Stimulated activated CD8-positive, alpha-beta memory T cell treated with anti-CD3 and anti-CD28 coated beads, Interleukin-2, amount 100 ng/mL, for 48 hours (primary cell): ENCODE measurements around the gene DBH.

Source experiments
- DNase-seq, 2 donors: peaks; one replicate each; pipeline ENCODE4 v3.0.0-alpha.2; 2020; ENCODE audit warnings: low read depth in 2 of 2

The DBH gene

GRCh38 chr9:133683586-133684120 is 47.5 kb downstream of the DBH start:
- peak in 1 of 2 donors; percentile 48 for DNase-seq

DNA sequence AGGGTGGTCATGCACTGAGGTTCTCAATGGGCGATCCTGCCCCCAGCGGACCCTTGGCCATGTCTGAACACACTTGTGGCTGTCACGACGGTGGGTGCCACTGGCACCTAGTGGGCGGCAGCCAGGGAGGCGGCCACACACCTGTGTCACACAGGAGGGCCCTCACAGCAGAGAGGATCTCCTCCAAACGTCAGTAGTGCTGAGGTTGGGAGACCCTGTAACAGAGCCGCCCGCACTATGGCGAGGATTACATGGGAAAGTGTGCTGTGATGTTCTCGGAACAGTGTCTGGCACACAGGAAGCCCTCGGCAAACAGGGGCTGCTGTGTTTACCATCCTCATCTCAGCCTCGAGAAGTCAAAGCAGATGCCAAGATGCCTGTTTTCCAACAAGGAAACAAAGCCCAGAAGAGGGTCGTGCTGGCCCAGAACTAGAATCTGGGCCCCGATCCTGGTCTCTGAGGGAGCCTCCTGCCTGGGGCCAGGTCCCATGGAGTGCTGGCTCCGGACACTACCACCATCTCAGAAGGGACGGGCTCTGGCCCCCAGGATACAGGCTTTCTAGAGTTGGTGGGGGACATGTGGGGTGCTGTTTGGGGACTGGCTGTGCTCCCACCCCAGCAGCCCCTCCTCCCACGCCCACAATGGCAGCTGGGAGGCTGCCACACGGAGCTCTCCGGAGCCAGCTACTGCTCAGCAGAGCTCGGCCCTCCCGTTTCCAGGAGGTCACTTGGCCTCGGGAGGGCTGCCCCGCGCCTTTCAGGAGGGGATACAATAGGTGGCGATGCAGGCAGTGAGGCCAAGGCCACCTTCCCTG is 48.2 kb downstream of the DBH start:
- no peak for DNase-seq

DNA sequence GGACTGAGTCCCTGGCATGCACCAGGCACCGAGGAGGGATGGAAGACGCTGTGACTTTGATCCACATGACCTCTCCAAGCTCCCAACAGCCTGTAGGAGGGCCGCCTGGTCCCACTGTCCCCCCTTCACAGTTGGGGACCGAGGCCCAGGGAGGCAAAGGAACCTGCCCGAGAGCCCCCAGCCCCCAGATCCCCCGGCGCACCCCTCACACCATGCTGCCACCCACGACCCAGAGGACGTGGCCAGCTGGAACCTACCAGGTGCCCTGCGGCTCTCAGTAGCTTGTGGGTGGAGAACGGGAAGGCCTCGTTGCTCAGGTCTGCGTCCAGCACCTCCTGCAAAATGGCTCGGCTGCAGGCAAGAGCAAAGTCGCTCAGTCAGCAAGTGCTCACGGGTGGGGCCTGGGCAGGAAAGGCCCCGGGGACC is 48.8 kb downstream of the DBH start:
- no peak for DNase-seq

- DNase-seq: no peak
Measured at GRCh38 chr9:133685653-133686609, 49.8 kb downstream of the DBH start.

DNA sequence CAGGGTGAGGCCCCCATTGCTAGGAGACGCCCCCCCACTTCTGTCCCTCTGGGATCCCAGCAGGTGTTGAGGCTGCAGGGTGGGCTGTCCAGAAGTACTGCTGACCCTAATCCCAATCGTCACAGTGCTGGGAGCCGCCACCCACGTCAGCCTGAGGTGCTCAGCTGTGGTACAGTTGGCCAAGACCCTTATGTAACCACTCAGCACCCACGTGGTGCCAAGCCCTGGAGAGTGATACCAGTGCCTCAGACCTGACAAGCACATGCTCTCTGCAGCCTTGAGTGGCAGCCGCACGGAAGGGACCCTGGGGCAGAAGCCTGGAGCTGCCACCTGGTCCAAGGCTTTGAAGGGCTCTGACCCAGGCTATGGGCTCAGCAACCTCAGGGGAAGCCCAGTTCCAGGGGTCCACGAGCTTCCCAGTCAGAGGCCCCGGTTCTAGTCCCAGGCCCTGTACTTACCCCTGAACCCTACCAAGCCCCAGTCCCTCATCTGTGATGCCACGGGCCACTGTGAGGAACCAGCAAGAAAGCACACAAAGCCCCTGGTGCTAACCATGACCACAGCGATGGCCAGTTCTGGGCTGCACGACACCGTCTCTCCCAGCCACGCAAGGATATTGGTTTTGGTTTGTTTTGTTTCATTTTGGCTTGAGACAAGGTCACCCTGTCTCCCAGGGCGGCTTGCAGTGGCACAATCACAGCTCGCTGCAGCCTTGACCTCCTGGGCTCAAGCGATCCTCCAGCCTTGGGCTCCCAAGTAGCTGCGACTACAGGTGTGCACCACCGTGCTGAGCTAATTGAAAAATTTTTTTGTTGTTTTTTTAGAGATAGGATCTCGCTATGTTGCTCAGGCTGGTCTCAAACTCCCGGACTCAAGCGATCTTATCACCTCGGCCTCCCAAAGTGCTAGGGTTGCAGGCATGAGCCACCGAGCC is 50.7 kb downstream of the DBH start:
- DNase-seq: no peak

DNA sequence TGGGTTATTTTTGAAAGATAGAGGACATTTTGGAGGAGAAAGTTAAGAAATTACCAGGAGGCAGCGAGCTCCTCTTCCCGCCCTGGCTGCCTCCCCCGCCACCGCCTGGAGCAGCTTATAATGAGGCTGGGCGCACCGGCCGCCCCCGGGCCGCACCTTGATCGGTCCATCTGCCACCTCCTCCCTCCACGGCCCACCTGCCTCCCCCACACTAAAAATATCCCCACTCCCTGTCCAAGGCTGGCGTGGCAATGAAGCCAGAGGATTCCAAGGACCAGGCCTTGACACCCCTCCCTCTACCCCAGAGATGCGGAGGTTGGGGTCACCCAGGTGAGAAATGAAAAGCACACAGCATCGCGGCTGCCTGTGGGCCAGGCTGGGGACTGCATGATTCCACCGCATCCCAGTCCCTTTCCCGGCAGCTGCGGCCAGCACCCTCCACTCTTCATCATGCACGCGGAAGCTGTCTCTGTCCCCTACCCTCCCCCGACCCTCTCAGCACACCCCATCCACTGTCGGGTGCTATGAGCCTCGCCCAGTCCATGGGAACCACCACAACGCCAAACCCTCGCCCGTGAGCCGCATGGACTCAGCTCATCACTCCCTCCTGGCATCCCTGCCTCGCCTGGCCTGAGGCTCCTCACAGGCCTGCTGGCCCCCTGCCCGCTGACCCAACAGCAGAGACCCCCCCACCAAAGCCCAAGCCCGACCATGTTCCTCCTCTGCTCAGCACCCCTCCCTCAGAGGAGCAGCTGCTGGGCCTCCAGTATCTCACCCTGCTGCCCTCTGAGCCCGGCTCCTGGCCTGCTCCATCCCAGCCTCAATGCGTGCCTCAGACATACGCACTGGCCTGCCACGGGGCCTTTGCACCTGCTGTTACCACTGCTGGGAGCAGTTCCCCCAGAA is 51.9 kb downstream of the DBH start:
- DNase-seq: no peak

DNA sequence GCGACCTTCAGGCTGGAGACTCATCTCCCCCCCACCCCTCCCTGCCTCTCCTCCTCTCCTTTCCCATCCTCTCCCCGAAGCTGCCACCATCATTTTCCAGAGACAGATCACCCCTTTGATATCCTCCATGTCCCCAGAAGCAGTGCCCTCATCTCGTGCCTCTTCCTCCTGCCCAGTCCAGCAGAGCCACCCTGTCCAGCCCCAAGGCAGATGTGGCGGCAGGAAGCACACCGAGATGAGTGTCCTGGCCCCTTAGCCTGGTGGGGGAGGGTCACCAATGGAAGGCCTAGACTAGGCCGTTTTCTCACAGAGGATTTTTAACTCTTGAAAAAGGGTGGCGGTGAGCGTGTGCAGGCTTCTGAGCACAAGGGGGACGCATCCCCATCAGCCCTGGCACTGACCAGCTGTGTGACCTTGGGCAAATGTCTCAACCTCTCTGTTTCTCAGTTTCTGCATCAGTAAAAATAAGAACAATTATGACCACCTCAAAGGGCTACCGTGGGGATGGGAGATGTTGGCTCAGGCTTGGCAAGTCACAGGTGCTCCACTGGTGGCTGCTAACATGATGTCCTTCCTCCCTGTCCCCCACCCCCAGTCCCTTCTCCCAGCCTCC is 53.1 kb downstream of the DBH start:
- no peak for DNase-seq

DNA sequence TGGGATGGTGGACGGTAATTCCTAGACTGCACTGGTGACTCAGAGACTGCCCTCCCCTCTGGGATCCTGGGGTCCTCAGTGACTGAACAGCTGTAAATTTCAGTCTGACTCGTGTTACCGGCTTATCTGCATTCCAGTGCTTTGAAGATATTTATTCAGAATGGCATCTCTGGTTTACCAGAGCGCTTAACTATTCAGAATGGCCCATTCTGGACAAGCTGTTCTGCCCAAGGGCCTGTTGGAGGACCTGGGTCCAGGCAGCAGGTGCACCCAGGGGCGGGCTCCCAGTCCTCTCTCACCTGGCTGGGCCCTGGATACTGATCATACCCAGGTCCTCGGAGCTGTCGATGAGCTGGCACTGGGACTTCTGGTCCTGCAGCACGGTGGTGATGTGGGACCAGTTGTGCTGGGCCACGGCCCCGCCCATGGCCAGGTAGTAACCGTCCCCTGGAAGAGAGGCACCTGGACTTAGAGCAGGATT is 54.0 kb downstream of the DBH start:
- DNase-seq: no peak

DNA sequence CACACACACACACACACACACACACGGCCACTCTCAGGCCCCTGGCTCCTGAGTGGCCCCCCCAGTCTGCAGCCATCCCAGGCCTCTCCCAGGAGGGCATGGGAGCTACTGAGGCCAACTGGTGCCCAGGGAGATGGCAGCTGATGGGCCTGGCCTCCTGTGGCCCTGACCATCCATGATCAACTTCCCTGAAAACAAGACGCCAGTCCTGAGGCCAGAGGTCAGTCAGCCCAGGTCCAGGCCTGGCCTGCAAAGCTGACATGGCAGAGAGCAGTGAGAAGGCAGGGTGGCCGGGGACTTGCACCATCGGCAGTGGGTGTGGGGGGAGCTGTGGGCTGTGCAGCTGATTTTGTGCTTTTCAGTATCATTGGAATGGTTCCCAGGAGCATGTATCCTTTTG is 55.0 kb downstream of the DBH start:
- DNase-seq: no peak

- DNase-seq: peak in 1 of 2 donors; percentile 20
Measured at GRCh38 chr9:133691626-133692363, 55.6 kb downstream of the DBH start.

GRCh38 chr9:133692364-133692985 is 56.3 kb downstream of the DBH start:
- no peak for DNase-seq

DNA sequence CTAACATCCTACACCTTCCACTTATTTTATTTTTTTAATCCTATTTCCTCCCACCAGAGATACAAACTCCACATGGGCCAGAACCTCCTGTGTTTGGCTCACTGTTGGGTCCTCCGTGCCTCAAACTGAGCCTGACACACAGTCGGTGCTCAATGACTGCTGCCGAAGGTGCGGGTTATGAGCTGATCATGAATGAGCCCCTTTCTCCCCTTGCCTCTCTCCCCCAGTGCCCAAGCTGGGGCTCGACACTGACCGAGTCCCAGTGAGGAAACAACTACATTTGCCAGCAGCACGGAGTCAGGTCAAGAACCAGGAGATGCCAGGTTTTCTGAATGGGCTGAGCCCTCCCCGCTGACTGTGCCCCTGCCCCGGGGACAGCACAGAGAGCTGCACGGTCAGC is 57.0 kb downstream of the DBH start:
- no peak for DNase-seq

- DNase-seq: no peak
Measured at GRCh38 chr9:133693703-133694529, 57.8 kb downstream of the DBH start.

DNA sequence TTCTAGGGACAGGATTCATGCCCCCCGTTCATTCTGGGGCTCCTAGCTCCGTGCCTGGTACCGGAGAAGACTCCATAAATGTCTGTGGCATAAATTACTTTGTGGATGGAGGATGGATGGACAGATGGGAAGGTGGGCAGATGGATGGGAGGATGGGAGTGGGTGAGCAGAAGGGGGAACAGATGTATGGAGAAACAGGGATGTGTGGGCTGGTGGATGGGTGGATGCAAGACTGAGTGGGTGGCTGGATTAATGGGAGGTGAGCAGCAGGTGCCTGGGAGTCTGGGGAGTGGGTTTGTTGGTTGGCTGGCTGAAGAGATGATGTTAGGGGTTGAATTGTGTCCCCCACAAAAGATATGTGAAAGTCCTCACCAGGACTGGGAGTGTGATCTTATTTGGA is 58.5 kb downstream of the DBH start:
- DNase-seq: no peak

- DNase-seq: no peak
Measured at GRCh38 chr9:133696071-133696472, 59.9 kb downstream of the DBH start.

DNA sequence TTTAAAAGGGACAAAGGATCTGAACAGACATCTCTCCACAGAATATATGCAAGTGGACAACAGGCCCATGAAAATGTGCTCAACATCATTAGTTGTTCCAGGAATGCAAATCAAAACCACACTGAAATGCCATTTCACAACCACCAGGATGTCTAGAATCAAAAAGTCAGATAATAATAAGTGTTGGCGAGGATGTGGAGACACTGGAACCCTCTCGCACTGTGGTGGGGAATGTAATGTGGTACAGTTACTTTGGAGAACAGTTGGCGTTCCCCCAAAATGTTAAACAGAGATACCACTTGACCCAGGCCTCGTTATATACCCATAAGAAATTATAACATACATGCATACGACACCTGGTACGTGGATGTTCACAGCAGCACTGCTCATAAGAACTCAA is 63.4 kb downstream of the DBH start:
- no peak for DNase-seq

- DNase-seq: no peak
Measured at GRCh38 chr9:133700819-133701320, 64.7 kb downstream of the DBH start.
